Mucosa of descending colon (tissue), 3 donors: ENCODE data around the gene GRB7. TPM values are rescaled to one million over a fixed set of nuclear protein-coding genes. Genes with fewer than 3 reads are reported as not detected.

Experiments
- ATAC-seq: fragments of 200-7000 bp; cut with Tn5 transposase; one replicate; pipeline ENCODE4 v1.9.1; 2020; ENCODE audit warnings: mild to moderate bottlenecking, moderate library complexity
- DNase-seq, 3 donors: peaks; one replicate each; pipeline ENCODE4 v3.0.0-alpha.2; 2020
- H3K36me3 ChIP-seq: fragments of 200-600 bp; one replicate; pipeline ENCODE4 v1.8.0; 2021; ENCODE audit warnings: low read depth, mild to moderate bottlenecking
- H3K4me1 ChIP-seq: fragments of 200-600 bp; one replicate; pipeline ENCODE4 v1.8.0; 2021; ENCODE audit warnings: low read depth, mild to moderate bottlenecking
- H3K4me3 ChIP-seq: fragments of 200-600 bp; one replicate; pipeline ENCODE4 v1.8.0; 2021; ENCODE audit warnings: mild to moderate bottlenecking
- H3K9me3 ChIP-seq: fragments of 200-600 bp; one replicate; pipeline ENCODE4 v1.8.0; 2021; ENCODE audit warnings: mild to moderate bottlenecking
- CTCF ChIP-seq: fragments of 200-600 bp; IDR thresholded peaks from one replicate; pipeline ENCODE4 v1.8.0; 2022; ENCODE audit warnings: antibody characterized with exemption, mild to moderate bottlenecking
- intact Hi-C, 2 donors: fragments of 100-400 bp; cut with DNase I in 1 of 2; cut with micrococcal nuclease in 1 of 2; formaldehyde crosslinking; loops; one replicate each; pipeline versions ENCODE4 v1.11.0 to v1.11.1; 2022; cut with DNase I, micrococcal nuclease
- total RNA-seq, 3 donors: library from RNA; stranded (reverse); fragmentation: NEBNext Ultra II Directional in 2 of 3; extraction: Animal tissue kit (Norgen Biotek cat#: 25700) in 2 of 3; gene quantifications; one replicate each; pipeline versions ENCODE4 v1.2.1 to v1.2.4, GENCODE V29; 2021 to 2023
- donor health status: DM: no; HTN: no; CAD: no; lungs with moderate emphysema.
- donor health status: DM: no; HTN: no; CAD: no.
- donor health status: DM: no; HTN: yes; CAD: no.

The GRB7 gene
- total RNA-seq, 3 donors from 2014 or later, result 13.6 to 49.0 (median 28.0) TPM

GRCh38 chr17:39772987-39773934, 35.5 kb downstream of the GRB7 start:
- intact Hi-C loops, result loop anchor here in 1 of 2 donors (10.0 kb wide), 1 partner anchor 92 kb away; the partner anchor contains the start of genes IKZF3 and ZPBP2
- no peak for TF ChIP-seq CTCF
- DNase-seq (no peak), ATAC-seq (no peak)
- Histone ChIP-seq H3K4me3 (no peak overlapping the region), H3K4me1 (no peaks in the 10 kb centered on the region), H3K9me3 (no peaks in the 10 kb centered on the region), H3K36me3 (no peaks in the 10 kb centered on the region)

- H3K9me3 ChIP-seq, result no peaks in the 10 kb centered on the region
- intact Hi-C loops, result loop anchor here in 1 of 2 donors (10.0 kb wide), 1 partner anchor 91 kb away; the partner anchor contains the start of genes IKZF3 and ZPBP2
- no peaks in the 10 kb centered on the region for H3K36me3 ChIP-seq
- H3K4me3 ChIP-seq, result no peak overlapping the region
- no peak for TF ChIP-seq CTCF
- no peak for ATAC-seq
- DNase-seq, result no peak
- no peaks in the 10 kb centered on the region for H3K4me1 ChIP-seq
These were observed 36.3 kb downstream of the GRB7 start for GRCh38 chr17:39774047-39774446.

GRCh38 chr17:39775031-39775430, 37.3 kb downstream of the GRB7 start:
- intact Hi-C loops, result loop anchor here in 1 of 2 donors (10.0 kb wide), 1 partner anchor 90 kb away; the partner anchor contains the start of genes IKZF3 and ZPBP2

GRCh38 chr17:39776252-39776651, 38.5 kb downstream of the GRB7 start:
- ATAC-seq (peak; percentile 34), DNase-seq (no peak)
- Histone ChIP-seq H3K4me3 (no peak overlapping the region), H3K36me3 (no peaks in the 10 kb centered on the region), H3K9me3 (no peaks in the 10 kb centered on the region), H3K4me1 (no peaks in the 10 kb centered on the region)
- no peak for TF ChIP-seq CTCF
- intact Hi-C loops, result loop anchor here in 1 of 2 donors (10.0 kb wide), 1 partner anchor 89 kb away; the partner anchor contains the start of genes IKZF3 and ZPBP2

More at GRCh38 chr17:39775031-39775430, 37.3 kb downstream of the GRB7 start:
- no peaks in the 10 kb centered on the region for H3K4me1 ChIP-seq
- no peak for DNase-seq
- no peaks in the 10 kb centered on the region for H3K36me3 ChIP-seq
- ATAC-seq, result peak; percentile 15
- TF ChIP-seq CTCF, result no peak
- no peaks in the 10 kb centered on the region for H3K9me3 ChIP-seq
- no peak overlapping the region for H3K4me3 ChIP-seq

GRCh38 chr17:39777534-39778365, 40.0 kb downstream of the GRB7 start:
- Histone ChIP-seq H3K4me3 (no peak overlapping the region), H3K9me3 (no peaks in the 10 kb centered on the region), H3K4me1 (no peaks in the 10 kb centered on the region), H3K36me3 (no peaks in the 10 kb centered on the region)
- DNase-seq (no peak), ATAC-seq (peak; percentile 45)
- no peak for TF ChIP-seq CTCF
- intact Hi-C loops, result loop anchor here in 1 of 2 donors (10.0 kb wide), 1 partner anchor 87 kb away; the partner anchor contains the start of genes IKZF3 and ZPBP2
